DOHH2 (cell line): ENCODE measurements around the gene SLC26A2.

Experiments
- H3F3A ChIP-seq: fragments of 200-600 bp; sonication (generic), shearing (Covaris generic); 2 replicates; pipeline ENCODE4 v1.6.0; 2016; ENCODE audit warnings: antibody characterized with exemption, mild to moderate bottlenecking; ENCODE audit not compliant: control insufficient read depth, insufficient read depth
- H3K27ac ChIP-seq: fragments of 200-600 bp; sonication (generic); 2 replicates; pipeline ENCODE4 v1.5.1; 2014; ENCODE audit warnings: low read depth, mild to moderate bottlenecking, low read length, moderate library complexity
- H3K27me3 ChIP-seq: fragments of 200-600 bp; sonication (generic); 2 replicates; pipeline ENCODE4 v1.6.1; 2014; ENCODE audit warnings: mild to moderate bottlenecking, low read length, mixed read lengths; ENCODE audit not compliant: control insufficient read depth
- H3K36me3 ChIP-seq: fragments of 200-600 bp; sonication (generic); 2 replicates; pipeline ENCODE4 v1.6.1; 2014; ENCODE audit warnings: mild to moderate bottlenecking, low read length, moderate library complexity, mixed read lengths; ENCODE audit not compliant: control insufficient read depth
- H3K4me1 ChIP-seq: fragments of 200-600 bp; sonication (generic); 2 replicates; pipeline ENCODE4 v1.6.1; 2014; ENCODE audit warnings: mild to moderate bottlenecking, low read length, mixed read lengths; ENCODE audit not compliant: control insufficient read depth
- H3K4me2 ChIP-seq: fragments of 200-600 bp; sonication (generic); 2 replicates; pipeline ENCODE4 v1.6.0; 2014; ENCODE audit warnings: mild to moderate bottlenecking, low read length, moderate library complexity
- H3K4me3 ChIP-seq: fragments of 200-600 bp; sonication (generic); 2 replicates; pipeline ENCODE4 v1.5.1; 2014; ENCODE audit warnings: mild to moderate bottlenecking, low read length, mixed read lengths
- H3K79me2 ChIP-seq: fragments of 200-600 bp; sonication (generic); 2 replicates; pipeline ENCODE4 v1.6.1; 2014; ENCODE audit warnings: mild to moderate bottlenecking, low read length, mixed read lengths; ENCODE audit not compliant: control insufficient read depth
- H3K9me2 ChIP-seq: fragments of 200-600 bp; sonication (generic); replicated peaks from 2 replicates; pipeline ENCODE4 v1.6.1; 2014; ENCODE audit warnings: mild to moderate bottlenecking, low read length, mixed read lengths; ENCODE audit not compliant: control insufficient read depth
- H3K9me3 ChIP-seq: fragments of 200-600 bp; sonication (generic); 2 replicates; pipeline ENCODE4 v1.6.1; 2014; ENCODE audit warnings: antibody characterized with exemption, low read length, mixed read lengths; ENCODE audit not compliant: control insufficient read depth, insufficient read depth
- H4K20me1 ChIP-seq: fragments of 200-600 bp; sonication (generic); 2 replicates; pipeline ENCODE4 v1.6.0; 2014; ENCODE audit warnings: low read depth, mild to moderate bottlenecking, antibody characterized with exemption, low read length, moderate library complexity; ENCODE audit not compliant: control insufficient read depth, insufficient read depth
- CTCF ChIP-seq: fragments of 200-600 bp; sonication (generic); IDR thresholded peaks from one replicate; pipeline ENCODE4 v1.5.1; 2014; ENCODE audit warnings: antibody characterized with exemption, mild to moderate bottlenecking, low read depth, low read length; ENCODE audit not compliant: poor library complexity, severe bottlenecking
- EZH2phosphoT487 ChIP-seq: fragments of 200-600 bp; sonication (generic); IDR thresholded peaks from 2 replicates; pipeline ENCODE4 v1.6.1; 2017; ENCODE audit warnings: borderline replicate concordance, mild to moderate bottlenecking, antibody characterized with exemption, low read length, moderate library complexity, mixed read lengths

SLC26A2 gene

DNA sequence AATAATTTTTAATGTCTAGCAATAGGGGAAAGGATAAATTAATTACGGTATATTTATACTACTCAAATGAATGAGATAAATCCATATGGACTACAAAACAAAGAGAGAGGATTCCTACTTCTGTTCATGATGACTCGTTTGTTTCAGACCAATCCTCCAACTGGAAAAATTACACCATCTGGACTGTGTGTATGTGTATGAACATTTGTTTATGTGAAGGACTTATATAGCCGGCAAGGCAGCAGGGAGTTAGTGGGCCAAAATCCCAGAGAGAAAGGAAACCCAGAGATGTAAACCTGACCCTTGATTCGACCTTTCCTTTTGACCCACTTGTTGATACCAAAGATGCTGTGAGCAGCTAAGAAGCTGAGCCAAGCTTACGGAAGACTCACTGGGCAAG is 36.1 kb upstream of the SLC26A2 start:
- Histone ChIP-seq H3K27me3 (0 out of 2 replicates have a peak, but pooled peaks cover 2% of the 10 kb centered on the region), H3F3A (no peaks in the 10 kb centered on the region), H3K27ac (no peak overlapping the region), H3K9me3 (no peaks in the 10 kb centered on the region), H3K4me1 (no peaks in the 10 kb centered on the region), H3K9me2 (no peaks in the 10 kb centered on the region), H3K4me3 (no peak overlapping the region), H3K79me2 (no peaks in the 10 kb centered on the region), H3K36me3 (no peaks in the 10 kb centered on the region), H3K4me2 (no peak overlapping the region), H4K20me1 (no peaks in the 10 kb centered on the region)
- TF ChIP-seq EZH2phosphoT487 (no peak), CTCF (no peak)

DNA sequence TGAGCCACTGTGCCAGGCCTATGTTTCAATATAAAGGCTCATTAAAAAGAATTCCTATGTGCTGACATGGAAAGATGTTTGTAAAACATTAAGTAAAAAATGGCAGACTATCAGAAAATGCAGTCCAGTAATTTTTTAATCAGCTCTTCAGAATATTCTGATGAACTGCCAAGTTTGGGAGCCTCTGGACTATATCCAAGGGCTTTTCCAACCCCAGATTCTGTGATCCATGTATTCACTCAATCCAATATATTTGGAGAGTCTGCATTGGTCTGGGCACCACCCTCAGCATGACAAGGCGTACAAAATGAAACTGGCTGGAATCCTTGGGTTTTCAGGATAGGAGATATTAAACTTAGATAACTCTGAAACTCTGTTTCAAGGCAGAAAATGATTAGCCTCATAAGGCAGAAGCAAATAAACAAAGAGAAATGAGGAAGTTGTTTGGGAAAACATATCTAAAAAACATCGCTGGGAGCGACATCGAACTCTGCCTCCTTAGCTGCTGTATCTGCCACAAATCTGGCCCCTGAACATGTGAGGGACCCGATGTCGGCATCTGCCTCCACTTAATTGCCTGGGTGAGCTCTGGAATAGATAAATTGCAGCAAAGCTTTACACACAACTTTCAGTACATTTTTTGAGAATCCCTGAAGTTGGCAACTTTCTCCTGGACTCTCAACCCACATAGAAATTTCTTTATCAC is 30.4 kb upstream of the SLC26A2 start:
- Histone ChIP-seq H4K20me1 (no peaks in the 10 kb centered on the region), H3K27ac (no peak overlapping the region), H3K4me2 (no peak overlapping the region), H3K4me3 (no peak overlapping the region), H3K9me2 (no peaks in the 10 kb centered on the region), H3K36me3 (no peaks in the 10 kb centered on the region), H3K27me3 (peaks cover 16% of the 10 kb centered on the region), H3K9me3 (no peaks in the 10 kb centered on the region), H3K79me2 (no peaks in the 10 kb centered on the region), H3F3A (no peaks in the 10 kb centered on the region), H3K4me1 (no peaks in the 10 kb centered on the region)
- no peak for TF ChIP-seq EZH2phosphoT487
- no peak for TF ChIP-seq CTCF

DNA sequence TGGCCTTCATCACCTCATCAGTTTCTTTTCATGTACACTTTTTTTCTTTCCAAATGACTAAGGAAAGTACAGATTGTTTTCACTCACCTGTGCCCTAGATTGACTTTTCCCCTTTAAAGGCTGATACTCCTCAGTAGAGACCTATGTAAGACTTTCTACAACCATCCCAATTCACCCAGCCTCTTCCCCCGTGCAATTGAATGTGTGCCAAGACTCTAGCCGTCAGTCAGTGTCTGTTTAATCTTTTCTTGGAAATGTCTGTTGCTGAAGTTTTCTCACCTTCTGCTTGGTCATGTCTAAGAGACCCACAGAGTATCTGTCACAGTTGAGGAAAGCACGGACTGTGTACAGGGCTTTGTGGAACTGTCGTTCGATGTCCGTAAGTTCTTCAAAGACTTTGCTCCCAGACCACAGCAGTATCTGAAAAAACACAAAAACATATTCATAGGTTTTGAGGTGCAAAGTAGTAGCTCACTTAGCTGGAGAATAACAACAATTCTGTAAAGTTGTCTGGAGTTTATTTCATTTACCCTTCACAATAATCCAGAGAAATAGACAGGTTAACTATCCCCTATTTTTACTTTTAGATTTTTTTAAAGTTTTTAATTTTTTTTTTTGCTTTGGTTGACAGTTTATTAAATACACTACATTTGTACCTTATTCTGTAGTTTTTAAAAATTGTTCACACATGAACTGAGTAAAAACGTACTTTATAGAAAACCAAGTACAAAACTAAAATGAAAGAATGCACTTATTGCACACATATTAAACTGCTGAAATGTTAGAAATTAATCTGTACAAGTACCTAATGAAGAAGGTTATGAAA is 29.6 kb upstream of the SLC26A2 start:
- no peaks in the 10 kb centered on the region for H3K79me2 ChIP-seq

More for the DNA sequence above, 29.6 kb upstream of the SLC26A2 start:
- Histone ChIP-seq H3K4me2 (no peak overlapping the region), H3K9me3 (no peaks in the 10 kb centered on the region), H3K36me3 (no peaks in the 10 kb centered on the region), H3K4me3 (no peak overlapping the region), H3F3A (no peaks in the 10 kb centered on the region), H3K4me1 (no peaks in the 10 kb centered on the region), H3K9me2 (no peaks in the 10 kb centered on the region), H3K27me3 (peaks cover 22% of the 10 kb centered on the region), H4K20me1 (no peaks in the 10 kb centered on the region), H3K27ac (no peak overlapping the region)
- TF ChIP-seq CTCF = no peak
